Thoracic aorta (tissue), 2 donors: ENCODE results near the gene CHST8. TPM values are rescaled to one million over a fixed set of nuclear protein-coding genes. Genes with fewer than 3 reads are reported as not detected.

Source experiments
- ATAC-seq: fragments of 150-250 bp; one replicate; pipeline ENCODE4 v1.8.0; 2017; ENCODE audit warnings: low read depth; ENCODE audit not compliant: insufficient number of reproducible peaks, low FRiP score
- DNase-seq: peaks from one replicate; pipeline ENCODE4 v3.0.0-alpha.2; 2020; ENCODE audit warnings: low spot score
- H3K27ac ChIP-seq, 2 donors: fragments of 200-600 bp; sonication (generic); 1 replicate in 1 of 2; 2 replicates in 1 of 2; pipeline ENCODE4 v1.5.1; 2016; ENCODE audit warnings: mild to moderate bottlenecking in 2 of 2, moderate library complexity in 2 of 2
- H3K27me3 ChIP-seq: fragments of 200-600 bp; sonication (generic); replicated peaks from 2 replicates; pipeline ENCODE4 v1.6.0; 2016; ENCODE audit warnings: mild to moderate bottlenecking; ENCODE audit not compliant: insufficient read depth
- H3K36me3 ChIP-seq: fragments of 200-600 bp; sonication (generic); one replicate; pipeline ENCODE4 v1.5.1; 2016
- H3K4me1 ChIP-seq, 2 donors: fragments of 200-600 bp; sonication (generic); 1 replicate in 1 of 2; 2 replicates in 1 of 2; pipeline versions ENCODE4 v1.5.1 to v1.6.0; 2016; ENCODE audit warnings: low read depth in 2 of 2, mild to moderate bottlenecking in 1 of 2; ENCODE audit not compliant: control insufficient read depth in 1 of 2
- H3K4me3 ChIP-seq: fragments of 200-600 bp; sonication (generic); 2 replicates; pipeline ENCODE4 v1.5.1; 2016; ENCODE audit warnings: mild to moderate bottlenecking
- H3K9me3 ChIP-seq: fragments of 200-600 bp; sonication (generic); 2 replicates; pipeline ENCODE4 v1.5.1; 2016
- CTCF ChIP-seq: fragments of 200-600 bp; sonication (generic); IDR thresholded peaks from one replicate; pipeline ENCODE4 v1.5.1; 2019; ENCODE audit warnings: antibody characterized with exemption
- total RNA-seq, 2 donors: library from RNA; depleted of rRNA; stranded (reverse); fragments of >200 nt; gene quantifications; one replicate each; pipeline versions ENCODE4 v1.1.0 to v1.2.3, GENCODE V29; 2016

CHST8 gene
- total RNA-seq, 2 donors from 2014 or later: 0.28 TPM; not detected in 1

GRCh38 chr19:33772858-33773180 is 151.1 kb downstream of the CHST8 start:
- Histone ChIP-seq H3K4me3 (no peak overlapping the region), H3K4me1 (no peaks in the 10 kb centered on the region), H3K36me3 (no peaks in the 10 kb centered on the region), H3K9me3 (no peaks in the 10 kb centered on the region), H3K27me3 (no peaks in the 10 kb centered on the region), H3K27ac (no peak overlapping the region)
- DNase-seq (no peak), ATAC-seq (no peak)
- TF ChIP-seq CTCF: no peak

- Histone ChIP-seq H3K27me3 (no peaks in the 10 kb centered on the region), H3K4me1 (peaks cover 0 to 4% of the 10 kb centered on the region in 2 donors)
Measured at GRCh38 chr19:33773704-33774624, 152.2 kb downstream of the CHST8 start.

GRCh38 chr19:33774751-33775150 is 153.0 kb downstream of the CHST8 start:
- no peak overlapping the region for H3K27ac ChIP-seq
- no peaks in the 10 kb centered on the region for H3K27me3 ChIP-seq

More at GRCh38 chr19:33773704-33774624, 152.2 kb downstream of the CHST8 start:
- H3K36me3 ChIP-seq: no peaks in the 10 kb centered on the region
- no peak overlapping the region for H3K4me3 ChIP-seq
- no peak for TF ChIP-seq CTCF
- H3K9me3 ChIP-seq: no peaks in the 10 kb centered on the region
- DNase-seq (no peak), ATAC-seq (no peak)
- no peak overlapping the region for H3K27ac ChIP-seq

GRCh38 chr19:33775731-33776487 is 154.2 kb downstream of the CHST8 start:
- H3K4me1 ChIP-seq: peaks cover 4 to 10% of the 10 kb centered on the region in 2 donors
- H3K27me3 ChIP-seq: no peaks in the 10 kb centered on the region
- H3K27ac ChIP-seq: no peak overlapping the region
- H3K9me3 ChIP-seq: no peaks in the 10 kb centered on the region
- no peak overlapping the region for H3K4me3 ChIP-seq
- no peak for DNase-seq
- no peak for TF ChIP-seq CTCF
- ATAC-seq: no peak
- H3K36me3 ChIP-seq: no peaks in the 10 kb centered on the region

More at GRCh38 chr19:33774751-33775150, 153.0 kb downstream of the CHST8 start:
- Histone ChIP-seq H3K9me3 (no peaks in the 10 kb centered on the region), H3K36me3 (no peaks in the 10 kb centered on the region), H3K4me3 (no peak overlapping the region), H3K4me1 (peaks cover 0 to 4% of the 10 kb centered on the region in 2 donors)
- no peak for ATAC-seq
- TF ChIP-seq CTCF: no peak
- no peak for DNase-seq

- peaks cover 4 to 16% of the 10 kb centered on the region in 2 donors for H3K4me1 ChIP-seq
- no peak overlapping the region for H3K4me3 ChIP-seq
- H3K9me3 ChIP-seq: no peaks in the 10 kb centered on the region
- H3K27me3 ChIP-seq: no peaks in the 10 kb centered on the region
- no peak overlapping the region for H3K27ac ChIP-seq
- TF ChIP-seq CTCF: no peak
- ATAC-seq: no peak
- no peaks in the 10 kb centered on the region for H3K36me3 ChIP-seq
- DNase-seq: no peak
Measured at GRCh38 chr19:33777351-33777750, 155.6 kb downstream of the CHST8 start.
